Measurements from ENCODE around the gene ABTB2. TPM values are rescaled to one million over a fixed set of nuclear protein-coding genes. Genes with fewer than 3 reads are reported as not detected.
A peak's percentile ranks its signal among the peaks of the same experiment; 100 is the strongest.

The ABTB2 gene
- polyA plus RNA-seq, 2 of the 4 experiments (the other 2 are of a cell fraction) = 8.9 to 15.4 TPM

GRCh38 chr11:34363363-34364084 lies 5.7 kb upstream of the ABTB2 start:
- no peaks in the 10 kb centered on the region for H3K9me3 ChIP-seq
- H3K4me2 ChIP-seq = no peak overlapping the region
- CTCF ChIA-PET = interaction anchor here (0.7 to 13.7 kb wide), 13 partner anchors 16 to 1049 kb away, joined by 3 to 257 read pairs (median 3); no protein-coding TSS in a partner anchor
- H3K4me3 ChIP-seq = no peak overlapping the region
- POLR2A ChIA-PET = interaction anchor here (0.6 kb wide), 1 partner anchor 258 kb away, joined by 4 read pairs; the partner anchor contains the start of gene NAT10
- TF ChIP-seq ELK1 (IDR thresholded peaks at IDR 0.05; ENCODE audit: low read depth, low read length) (no peak), NR3C1 (IDR thresholded peaks at IDR 0.05) (no peak), RFX5 (IDR thresholded peaks at IDR 0.05) (no peak), CBX8 (IDR thresholded peaks at IDR 0.05) (no peak), ATOH8 (CRISPR knock-in tag; IDR thresholded peaks at IDR 0.05; ENCODE audit: low read depth) (no peak), KDM1A (IDR thresholded peaks at IDR 0.05; ENCODE audit: low read depth) (no peak), MAZ (IDR thresholded peaks at IDR 0.05; ENCODE audit: borderline replicate concordance, low read depth, low read length) (no peak), BCL3 (IDR thresholded peaks at IDR 0.05) (no peak), FOXS1 (CRISPR knock-in tag; IDR thresholded peaks at IDR 0.05) (no peak), ZFP36 (IDR thresholded peaks at IDR 0.05; ENCODE audit: borderline replicate concordance, partially characterized antibody) (no peak), PBX3 (IDR thresholded peaks at IDR 0.05) (no peak)
- FAIRE-seq (no peak), DNase-seq (ENCODE audit: low read depth in 1 of 2, low spot score in 1 of 2) (no peak), ATAC-seq (no peak)
- H3K27ac ChIP-seq = no peak overlapping the region
- 76% methylated on average over 8 of the region's 8 CpGs for WGBS (ENCODE audit: missing lambda C conversion rate)
- peaks cover 2% of the 10 kb centered on the region; the same call in 1 of the 3 replicates for H3K4me1 ChIP-seq

GRCh38 chr11:34360046-34360445 lies 2.2 kb upstream of the ABTB2 start:
- TF ChIP-seq RFX5 (IDR thresholded peaks at IDR 0.05) = no peak
- no peak for TF ChIP-seq HES2 (IDR thresholded peaks at IDR 0.05)
- no peak for TF ChIP-seq GATA3 (IDR thresholded peaks at IDR 0.05; ENCODE audit: borderline replicate concordance)
- TF ChIP-seq HEYL (CRISPR knock-in tag; IDR thresholded peaks at IDR 0.05) = no peak
- TF ChIP-seq ZNF302 (CRISPR knock-in tag; IDR thresholded peaks at IDR 0.05) = no peak
- no peak for TF ChIP-seq RNF2 (IDR thresholded peaks at IDR 0.05; ENCODE audit: borderline replicate concordance, low read depth)
- TF ChIP-seq PBX3 (IDR thresholded peaks at IDR 0.05) = no peak
- no peak for TF ChIP-seq NPAS2 (CRISPR knock-in tag; IDR thresholded peaks at IDR 0.05; ENCODE audit: borderline replicate concordance)
- no peak for TF ChIP-seq CHD4 (IDR thresholded peaks at IDR 0.05; ENCODE audit: borderline replicate concordance)
- TF ChIP-seq, protein P1, sequence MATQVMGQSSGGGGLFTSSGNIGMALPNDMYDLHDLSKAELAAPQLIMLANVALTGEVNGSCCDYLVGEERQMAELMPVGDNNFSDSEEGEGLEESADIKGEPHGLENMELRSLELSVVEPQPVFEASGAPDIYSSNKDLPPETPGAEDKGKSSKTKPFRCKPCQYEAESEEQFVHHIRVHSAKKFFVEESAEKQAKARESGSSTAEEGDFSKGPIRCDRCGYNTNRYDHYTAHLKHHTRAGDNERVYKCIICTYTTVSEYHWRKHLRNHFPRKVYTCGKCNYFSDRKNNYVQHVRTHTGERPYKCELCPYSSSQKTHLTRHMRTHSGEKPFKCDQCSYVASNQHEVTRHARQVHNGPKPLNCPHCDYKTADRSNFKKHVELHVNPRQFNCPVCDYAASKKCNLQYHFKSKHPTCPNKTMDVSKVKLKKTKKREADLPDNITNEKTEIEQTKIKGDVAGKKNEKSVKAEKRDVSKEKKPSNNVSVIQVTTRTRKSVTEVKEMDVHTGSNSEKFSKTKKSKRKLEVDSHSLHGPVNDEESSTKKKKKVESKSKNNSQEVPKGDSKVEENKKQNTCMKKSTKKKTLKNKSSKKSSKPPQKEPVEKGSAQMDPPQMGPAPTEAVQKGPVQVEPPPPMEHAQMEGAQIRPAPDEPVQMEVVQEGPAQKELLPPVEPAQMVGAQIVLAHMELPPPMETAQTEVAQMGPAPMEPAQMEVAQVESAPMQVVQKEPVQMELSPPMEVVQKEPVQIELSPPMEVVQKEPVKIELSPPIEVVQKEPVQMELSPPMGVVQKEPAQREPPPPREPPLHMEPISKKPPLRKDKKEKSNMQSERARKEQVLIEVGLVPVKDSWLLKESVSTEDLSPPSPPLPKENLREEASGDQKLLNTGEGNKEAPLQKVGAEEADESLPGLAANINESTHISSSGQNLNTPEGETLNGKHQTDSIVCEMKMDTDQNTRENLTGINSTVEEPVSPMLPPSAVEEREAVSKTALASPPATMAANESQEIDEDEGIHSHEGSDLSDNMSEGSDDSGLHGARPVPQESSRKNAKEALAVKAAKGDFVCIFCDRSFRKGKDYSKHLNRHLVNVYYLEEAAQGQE (IDR thresholded peaks at IDR 0.05) = no peak
- TF ChIP-seq JUNB (IDR thresholded peaks at IDR 0.05) = no peak
- no peak for TF ChIP-seq HOXA7 (CRISPR knock-in tag; IDR thresholded peaks at IDR 0.05)
- FAIRE-seq (no peak), DNase-seq (ENCODE audit: low read depth in 1 of 2, low spot score in 1 of 2) (no peak), ATAC-seq (no peak)
- Histone ChIP-seq H3K4me1 (peaks cover 12% of the 10 kb centered on the region), H3K4me3 (no peak overlapping the region), H3K4me2 (peak overlapping the region; percentile 98; the same call in 1 of the 3 replicates), H3K27ac (no peak overlapping the region), H3K9me3 (no peaks in the 10 kb centered on the region)
- ChIA-PET POLR2A (no interaction called here), CTCF (interaction anchor here (0.9 to 3.1 kb wide), 3 partner anchors 210 to 525 kb away, joined by 3 to 10 read pairs (median 8); no protein-coding TSS in a partner anchor)
- WGBS (ENCODE audit: missing lambda C conversion rate) = 0% methylated on average over 1 of the region's 1 CpG

Data from A549 (cell line).